ENCODE measurements around the gene SFTPB. TPM values are rescaled to one million over a fixed set of nuclear protein-coding genes. Genes with fewer than 3 reads are reported as not detected.

SFTPB gene
- total RNA-seq, 1 donor from 2014 or later, result not detected

DNA sequence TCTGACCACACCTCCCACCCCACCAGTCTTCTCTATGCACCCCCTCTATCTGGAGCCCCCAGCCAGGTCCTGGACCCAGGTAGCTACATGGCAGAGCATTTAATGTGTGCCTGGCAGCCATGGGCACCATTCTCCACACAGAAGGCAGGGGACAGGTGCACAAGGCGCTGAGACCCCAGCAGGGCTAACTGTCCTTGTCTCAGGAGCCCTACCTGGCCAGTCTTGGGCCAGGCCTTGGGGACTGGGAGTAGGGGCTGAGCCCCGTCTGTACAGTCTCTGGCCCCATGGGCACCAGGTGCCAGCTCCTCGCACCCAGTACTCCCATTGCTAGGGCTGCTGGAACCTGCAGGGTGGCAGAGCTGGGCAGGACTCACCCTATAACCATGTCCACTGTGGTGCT lies 29.1 kb upstream of the SFTPB start:
- no peak for DNase-seq
- Histone ChIP-seq H3K27me3 (ENCODE audit: low read depth) (no peaks in the 10 kb centered on the region), H3K9me3 (replicated peaks) (no peaks in the 10 kb centered on the region), H3K36me3 (no peaks in the 10 kb centered on the region), H3K27ac (replicated peaks) (no peak overlapping the region), H3K4me1 (no peaks in the 10 kb centered on the region), H3K4me3 (no peak overlapping the region)
- TF ChIP-seq, protein P1, sequence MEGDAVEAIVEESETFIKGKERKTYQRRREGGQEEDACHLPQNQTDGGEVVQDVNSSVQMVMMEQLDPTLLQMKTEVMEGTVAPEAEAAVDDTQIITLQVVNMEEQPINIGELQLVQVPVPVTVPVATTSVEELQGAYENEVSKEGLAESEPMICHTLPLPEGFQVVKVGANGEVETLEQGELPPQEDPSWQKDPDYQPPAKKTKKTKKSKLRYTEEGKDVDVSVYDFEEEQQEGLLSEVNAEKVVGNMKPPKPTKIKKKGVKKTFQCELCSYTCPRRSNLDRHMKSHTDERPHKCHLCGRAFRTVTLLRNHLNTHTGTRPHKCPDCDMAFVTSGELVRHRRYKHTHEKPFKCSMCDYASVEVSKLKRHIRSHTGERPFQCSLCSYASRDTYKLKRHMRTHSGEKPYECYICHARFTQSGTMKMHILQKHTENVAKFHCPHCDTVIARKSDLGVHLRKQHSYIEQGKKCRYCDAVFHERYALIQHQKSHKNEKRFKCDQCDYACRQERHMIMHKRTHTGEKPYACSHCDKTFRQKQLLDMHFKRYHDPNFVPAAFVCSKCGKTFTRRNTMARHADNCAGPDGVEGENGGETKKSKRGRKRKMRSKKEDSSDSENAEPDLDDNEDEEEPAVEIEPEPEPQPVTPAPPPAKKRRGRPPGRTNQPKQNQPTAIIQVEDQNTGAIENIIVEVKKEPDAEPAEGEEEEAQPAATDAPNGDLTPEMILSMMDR (IDR thresholded peaks at IDR 0.05; ENCODE audit: borderline replicate concordance), result no peak
- intact Hi-C loops (cut with micrococcal nuclease), result no loop called here

DNA sequence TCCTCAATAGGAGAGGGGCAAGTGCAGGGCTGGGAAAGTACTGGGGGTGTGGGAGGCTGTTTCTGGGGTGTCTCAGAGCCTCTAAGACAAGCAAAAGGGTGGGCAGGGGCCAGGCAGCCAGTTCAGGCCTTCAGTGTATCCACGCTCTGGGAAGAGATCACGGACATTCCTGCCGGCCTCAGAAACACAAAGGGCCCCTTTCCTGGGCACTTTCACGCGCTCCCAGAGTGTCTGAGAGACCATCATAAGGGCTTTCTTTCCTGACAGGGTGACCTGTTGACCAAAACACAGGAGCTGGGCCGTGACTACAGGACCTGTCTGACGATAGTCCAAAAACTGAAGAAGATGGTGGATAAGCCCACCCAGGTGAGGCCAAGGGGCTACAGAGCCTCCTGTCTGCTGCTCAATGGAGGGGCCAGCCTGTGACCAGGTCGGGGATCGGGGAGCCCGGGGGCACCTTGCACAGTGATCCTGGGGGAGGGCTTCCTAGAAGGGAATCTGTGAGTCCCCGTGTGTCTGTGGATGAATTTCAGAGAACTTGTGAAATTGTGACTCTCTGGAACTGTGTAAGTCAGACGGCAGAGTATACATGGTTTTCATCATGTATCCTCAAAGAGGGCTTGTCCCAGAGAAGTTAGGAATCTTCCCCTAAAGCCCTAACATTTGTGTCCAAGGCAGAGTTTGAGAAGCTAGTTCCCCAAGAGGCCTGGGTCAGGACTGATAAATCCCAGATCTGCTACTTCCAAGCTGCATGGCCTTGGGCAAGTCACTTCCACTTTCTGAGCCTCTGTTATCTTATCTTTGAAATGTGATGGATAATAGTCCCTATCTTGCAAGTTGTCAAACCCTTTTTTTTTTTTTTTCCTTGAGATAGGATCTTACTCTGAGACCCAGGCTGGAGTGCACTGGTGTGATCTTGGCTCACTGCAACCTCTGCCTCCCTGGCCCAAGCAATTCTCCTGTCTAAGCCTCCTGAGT lies 28.0 kb upstream of the SFTPB start:
- Histone ChIP-seq H3K27me3 (ENCODE audit: low read depth) (no peaks in the 10 kb centered on the region), H3K4me3 (no peak overlapping the region), H3K9me3 (replicated peaks) (no peaks in the 10 kb centered on the region), H3K36me3 (no peaks in the 10 kb centered on the region), H3K4me1 (no peaks in the 10 kb centered on the region), H3K27ac (replicated peaks) (no peak overlapping the region)
- no peak for DNase-seq
- intact Hi-C loops (cut with micrococcal nuclease), result no loop called here
- TF ChIP-seq, protein P1 (IDR thresholded peaks at IDR 0.05; ENCODE audit: borderline replicate concordance), result no peak

DNA sequence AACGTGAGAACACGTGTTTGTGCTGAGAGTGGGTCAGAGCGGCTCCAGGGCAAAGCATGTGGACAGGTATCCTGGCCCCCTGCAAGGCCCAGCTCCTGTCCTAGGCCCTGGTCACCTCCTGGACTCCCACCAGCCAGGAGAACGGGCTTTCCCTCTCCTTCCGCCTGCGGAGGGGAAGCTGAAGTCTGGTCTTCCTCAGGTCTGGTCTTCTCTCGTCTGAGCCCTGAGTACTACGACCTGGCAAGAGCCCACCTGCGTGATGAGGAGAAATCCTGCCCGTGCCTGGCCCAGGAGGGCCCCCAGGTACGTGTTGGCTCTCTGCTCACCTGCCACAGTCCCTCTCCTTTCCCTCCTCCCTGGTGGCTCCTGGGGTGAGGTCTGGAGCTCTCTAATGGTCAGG lies 27.1 kb upstream of the SFTPB start:
- H3K9me3 ChIP-seq (replicated peaks), result no peaks in the 10 kb centered on the region
- no peaks in the 10 kb centered on the region for H3K27me3 ChIP-seq (ENCODE audit: low read depth)
- no peaks in the 10 kb centered on the region for H3K36me3 ChIP-seq
- H3K4me3 ChIP-seq, result no peak overlapping the region
- no peaks in the 10 kb centered on the region for H3K4me1 ChIP-seq
- intact Hi-C loops (cut with micrococcal nuclease), result no loop called here
- H3K27ac ChIP-seq (replicated peaks), result no peak overlapping the region
- TF ChIP-seq, protein P1 (IDR thresholded peaks at IDR 0.05; ENCODE audit: borderline replicate concordance), result no peak
- DNase-seq, result no peak

DNA sequence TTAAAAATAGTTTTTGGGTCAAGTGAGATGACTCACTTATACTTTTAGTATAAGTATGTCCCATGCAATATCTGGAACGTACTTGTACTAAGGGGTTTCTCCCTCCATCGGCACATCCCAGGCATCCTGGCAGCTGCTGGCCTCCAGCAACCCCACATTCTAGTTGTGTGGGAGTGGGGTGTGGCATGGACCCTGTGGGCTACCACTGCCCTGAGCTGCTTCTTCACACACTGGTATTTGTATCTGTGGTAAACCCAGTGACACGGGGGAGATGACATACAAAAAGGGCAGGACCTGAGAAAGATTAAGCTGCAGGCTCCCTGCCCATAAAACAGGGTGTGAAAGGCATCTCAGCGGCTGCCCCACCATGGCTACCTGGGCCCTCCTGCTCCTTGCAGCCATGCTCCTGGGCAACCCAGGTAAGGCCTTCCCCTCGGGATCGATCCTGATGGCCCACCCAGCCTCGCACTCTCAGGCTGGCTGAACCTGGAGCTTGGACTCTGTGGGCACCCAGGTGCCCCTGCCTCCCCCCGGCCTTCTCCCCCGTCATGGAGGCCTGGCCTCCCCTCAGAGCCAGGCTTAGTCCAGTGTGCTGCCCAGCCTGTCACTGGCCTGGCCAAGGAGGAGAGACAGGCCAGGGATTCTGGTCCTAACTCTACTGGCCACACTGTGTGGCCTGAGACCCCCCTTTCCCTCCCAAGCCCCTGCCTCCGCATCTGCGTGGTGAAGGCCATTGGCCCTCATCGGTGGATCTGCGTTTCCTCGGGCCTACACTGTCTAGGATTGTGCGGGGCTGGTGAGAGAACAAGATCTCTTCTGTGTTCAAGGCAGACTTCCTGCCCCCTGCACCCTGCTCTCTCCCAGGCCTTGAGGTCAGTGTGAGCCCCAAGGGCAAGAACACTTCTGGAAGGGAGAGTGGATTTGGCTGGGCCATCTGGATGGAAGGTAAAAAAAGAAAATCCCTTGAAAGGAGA lies 26.3 kb upstream of the SFTPB start, which contains the start of gene GNLY:
Gene GNLY (plus strand): TSS at position 307 of the 974 bp plus-strand sequence. CDS start 61 bp downstream, at position 368.
- Histone ChIP-seq H3K4me3 (no peak within 1 kb of the TSS), H3K36me3 (no peaks in the 10 kb centered on the region), H3K4me1 (no peaks in the 10 kb centered on the region), H3K9me3 (replicated peaks) (no peaks in the 10 kb centered on the region), H3K27ac (replicated peaks) (no peak within 1 kb of the TSS), H3K27me3 (ENCODE audit: low read depth) (no peaks in the 10 kb centered on the region)
- intact Hi-C loops (cut with micrococcal nuclease), result no loop called here
- TF ChIP-seq, protein P1 (IDR thresholded peaks at IDR 0.05; ENCODE audit: borderline replicate concordance), result no peak
- no peak for DNase-seq

DNA sequence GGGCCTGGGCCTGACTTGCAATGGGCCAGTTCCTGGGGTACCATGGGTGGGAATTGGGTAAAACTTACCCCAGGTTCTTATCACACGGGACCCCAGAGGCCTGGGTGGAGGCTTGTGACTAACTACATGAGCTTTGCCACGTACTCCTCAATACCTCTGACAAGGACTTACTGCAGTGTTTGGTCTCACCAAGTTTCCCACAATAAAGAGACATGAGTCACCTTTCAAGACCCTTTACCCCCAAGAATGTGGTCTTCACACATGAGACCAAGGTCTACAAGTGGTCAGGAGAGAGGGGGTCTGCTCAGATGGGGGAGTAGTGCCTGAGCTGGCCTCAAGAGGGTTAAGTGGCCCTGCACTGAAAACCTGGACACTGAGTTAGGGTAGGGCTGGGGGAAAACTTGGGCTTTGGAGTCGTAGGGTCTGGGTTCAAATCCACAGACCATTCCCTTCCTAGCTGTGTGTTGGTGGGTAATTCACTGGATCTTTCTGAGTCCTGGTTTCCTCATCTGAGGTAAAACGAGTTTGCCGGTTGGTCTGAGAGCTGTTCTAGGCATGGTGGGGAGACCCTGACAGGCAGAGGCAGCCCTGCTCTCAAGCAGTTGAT lies 24.1 kb upstream of the SFTPB start:
- H3K4me3 ChIP-seq, result no peak overlapping the region
- H3K9me3 ChIP-seq (replicated peaks), result no peaks in the 10 kb centered on the region
- no peak for DNase-seq
- intact Hi-C loops (cut with micrococcal nuclease), result no loop called here
- no peaks in the 10 kb centered on the region for H3K27me3 ChIP-seq (ENCODE audit: low read depth)
- no peaks in the 10 kb centered on the region for H3K4me1 ChIP-seq
- H3K36me3 ChIP-seq, result no peaks in the 10 kb centered on the region
- TF ChIP-seq, protein P1 (IDR thresholded peaks at IDR 0.05; ENCODE audit: borderline replicate concordance), result no peak
- H3K27ac ChIP-seq (replicated peaks), result no peak overlapping the region
